Panc1 (cell line): ENCODE measurements around the gene ECHS1. TPM values are rescaled to one million over a fixed set of nuclear protein-coding genes. Genes with fewer than 3 reads are reported as not detected.

Source experiments
- ATAC-seq: fragments of 200-7000 bp; cut with Tn5 transposase; 2 replicates; pipeline ENCODE4 v1.9.1; 2020; ENCODE audit warnings: mild to moderate bottlenecking, moderate library complexity
- BruUV-seq: library from RNA; stranded (reverse); fragments of 400-500 nt; replicated peaks from 2 replicates; lab custom pipeline; 2021; lab: Mats Ljungman, UMichigan
- CTCF ChIA-PET: fragments of 300-600 bp; sonication (Branson Sonifier 250); formaldehyde crosslinking; loops from one replicate; lab custom pipeline; 2022; ENCODE audit warnings: antibody characterized with exemption; lab: Charles Lee
- POLR2A ChIA-PET: fragments of 300-600 bp; sonication (Branson Sonifier 250); formaldehyde crosslinking; loops from one replicate; lab custom pipeline; 2022; ENCODE audit warnings: antibody characterized with exemption; lab: Charles Lee
- DNase-seq: peaks from one replicate; pipeline ENCODE4 v3.0.0-alpha.2; 2010; ENCODE audit warnings: low read depth, low spot score
- H3K27ac ChIP-seq: 2 replicates; pipeline ENCODE4 v1.5.1; 2011; ENCODE audit warnings: mild to moderate bottlenecking, low read length, inconsistent platforms
- H3K27me3 ChIP-seq: fragments of 200-500 bp; sonication (Bioruptor generic); 2 replicates; pipeline ENCODE4 v1.6.0; 2014; ENCODE audit warnings: low read length, inconsistent platforms; ENCODE audit not compliant: control insufficient read depth, insufficient read depth
- H3K36me3 ChIP-seq: fragments of 200-500 bp; sonication (Bioruptor generic); 2 replicates; pipeline ENCODE4 v1.5.1; 2014; ENCODE audit warnings: inconsistent platforms, mild to moderate bottlenecking, low read length, moderate library complexity; ENCODE audit not compliant: control insufficient read depth, insufficient read depth
- H3K4me1 ChIP-seq: 2 replicates; pipeline ENCODE4 v1.5.1; 2011; ENCODE audit warnings: inconsistent platforms, mild to moderate bottlenecking, low read length, moderate library complexity; ENCODE audit not compliant: control insufficient read depth, insufficient read depth
- H3K4me3 ChIP-seq, 2 experiments: 2 replicates each; pipeline ENCODE4 v1.5.1; 2011 to 2012; ENCODE audit warnings: low read depth in 2 of 2, low read length in 2 of 2, mild to moderate bottlenecking in 2 of 2, inconsistent platforms in 1 of 2, moderate library complexity in 1 of 2
- H3K9me3 ChIP-seq: fragments of 200-500 bp; sonication (Bioruptor generic); 2 replicates; pipeline ENCODE4 v1.5.1; 2014; ENCODE audit warnings: low read depth, mild to moderate bottlenecking, inconsistent platforms, low read length, moderate library complexity; ENCODE audit not compliant: control insufficient read depth, insufficient read depth
- CTCF ChIP-seq: fragments of 450-650 bp; IDR thresholded peaks from 2 replicates; pipeline ENCODE4 v1.5.1; 2017; ENCODE audit warnings: mild to moderate bottlenecking
- POLR2AphosphoS5 ChIP-seq: IDR thresholded peaks from 2 replicates; pipeline ENCODE4 v1.6.1; 2012; ENCODE audit warnings: mild to moderate bottlenecking, low read depth, low read length, moderate library complexity
- REST ChIP-seq, 2 experiments: IDR thresholded peaks; 2 replicates each; pipeline ENCODE4 v1.6.1; 2011 to 2012; ENCODE audit warnings: low read depth in 2 of 2, control low read depth in 1 of 2, low read length in 1 of 2, mild to moderate bottlenecking in 1 of 2, moderate library complexity in 1 of 2; ENCODE audit not compliant: insufficient read depth in 1 of 2
- SIN3A ChIP-seq: IDR thresholded peaks from 2 replicates; pipeline ENCODE4 v1.6.1; 2012; ENCODE audit warnings: low read depth, mild to moderate bottlenecking, low read length, moderate library complexity, borderline replicate concordance; ENCODE audit not compliant: insufficient read depth
- TCF7L2 ChIP-seq: IDR thresholded peaks from 2 replicates; pipeline ENCODE4 v1.6.1; 2011; ENCODE audit warnings: mild to moderate bottlenecking, low read depth, low read length, inconsistent platforms
- in situ Hi-C: cut with HindIII; loops from 2 replicates; pipeline ENCODE4 v1.10.0; 2016; ENCODE audit warnings: low sequenced_read_pairs, low pct_unique_long_range_greater_than_20kb
- intact Hi-C: fragments of 100-400 bp; cut with micrococcal nuclease; formaldehyde crosslinking; loops from one replicate; pipeline ENCODE4 v1.10.0; 2022; ENCODE audit not compliant: unreplicated experiment
- total RNA-seq: library from RNA; stranded (reverse); gene quantifications from one replicate; pipeline ENCODE4 v1.2.1, GENCODE V29; 2021; ENCODE audit not compliant: unreplicated experiment

ECHS1 gene
- total RNA-seq, 1 experiment from 2014 or later: 165 TPM

DNA sequence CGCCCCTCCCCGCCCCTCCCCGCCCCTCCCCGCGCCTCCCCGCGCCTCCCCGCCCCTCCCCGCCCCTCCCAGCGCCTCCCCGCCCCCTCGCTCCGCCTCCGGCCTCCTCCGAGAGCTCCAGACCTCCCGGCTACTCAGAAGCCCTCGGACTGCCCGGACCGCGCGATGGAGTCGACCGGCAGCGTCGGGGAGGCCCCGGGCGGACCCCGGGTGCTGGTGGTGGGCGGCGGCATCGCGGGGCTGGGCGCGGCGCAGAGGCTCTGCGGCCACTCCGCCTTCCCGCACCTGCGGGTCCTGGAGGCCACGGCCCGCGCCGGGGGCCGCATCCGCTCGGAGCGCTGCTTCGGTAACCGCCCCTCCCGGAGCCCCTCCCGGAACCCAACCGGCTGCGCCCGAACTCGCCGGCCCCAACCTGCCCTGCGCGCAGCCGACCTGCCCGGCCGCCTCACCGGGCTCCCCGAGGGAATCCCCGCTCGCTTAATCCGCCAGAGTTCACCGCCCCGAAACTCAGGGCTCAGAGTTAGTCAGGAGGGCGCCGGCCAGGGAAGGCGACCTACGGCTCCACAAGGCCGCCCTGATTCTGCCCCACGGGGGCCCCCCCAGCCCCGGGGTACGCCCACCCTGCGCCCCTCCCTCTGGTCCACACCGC, 6.1 kb upstream of the ECHS1 start, which contains the start of gene PAOX:
PAOX (plus strand) TSS at position 111 of the 649 bp plus-strand sequence; CDS start at position 166, 55 bp downstream.
- intact Hi-C loops: no loop called here
- peak within 1 kb of the TSS; percentile 77 to 78 for H3K4me3 ChIP-seq
- in situ Hi-C loops: no loop called here
- 0 out of 2 replicates have a peak, but pooled peaks cover 3% of the 10 kb centered on the region for H3K4me1 ChIP-seq
- no TSS peak for BruUV-seq
- ChIA-PET POLR2A (no interaction called here), CTCF (no interaction called here)
- H3K36me3 ChIP-seq: no peaks in the 10 kb centered on the region
- no peak for TF ChIP-seq CTCF
- no peak for TF ChIP-seq REST (IDR thresholded peaks at IDR 0.05; ENCODE audit: insufficient read depth in 1 of 2, low read depth in 2 of 2, low read length in 1 of 2)
- no peak for TF ChIP-seq TCF7L2
- TF ChIP-seq SIN3A: no peak
- 0 out of 2 replicates have a peak, but pooled peaks have one; percentile 37 for TF ChIP-seq POLR2AphosphoS5
- ATAC-seq (peak; percentile 75), DNase-seq (no peak)
- peak within 1 kb of the TSS; percentile 69 for H3K27ac ChIP-seq
- no peaks in the 10 kb centered on the region for H3K9me3 ChIP-seq
- no peaks in the 10 kb centered on the region for H3K27me3 ChIP-seq

DNA sequence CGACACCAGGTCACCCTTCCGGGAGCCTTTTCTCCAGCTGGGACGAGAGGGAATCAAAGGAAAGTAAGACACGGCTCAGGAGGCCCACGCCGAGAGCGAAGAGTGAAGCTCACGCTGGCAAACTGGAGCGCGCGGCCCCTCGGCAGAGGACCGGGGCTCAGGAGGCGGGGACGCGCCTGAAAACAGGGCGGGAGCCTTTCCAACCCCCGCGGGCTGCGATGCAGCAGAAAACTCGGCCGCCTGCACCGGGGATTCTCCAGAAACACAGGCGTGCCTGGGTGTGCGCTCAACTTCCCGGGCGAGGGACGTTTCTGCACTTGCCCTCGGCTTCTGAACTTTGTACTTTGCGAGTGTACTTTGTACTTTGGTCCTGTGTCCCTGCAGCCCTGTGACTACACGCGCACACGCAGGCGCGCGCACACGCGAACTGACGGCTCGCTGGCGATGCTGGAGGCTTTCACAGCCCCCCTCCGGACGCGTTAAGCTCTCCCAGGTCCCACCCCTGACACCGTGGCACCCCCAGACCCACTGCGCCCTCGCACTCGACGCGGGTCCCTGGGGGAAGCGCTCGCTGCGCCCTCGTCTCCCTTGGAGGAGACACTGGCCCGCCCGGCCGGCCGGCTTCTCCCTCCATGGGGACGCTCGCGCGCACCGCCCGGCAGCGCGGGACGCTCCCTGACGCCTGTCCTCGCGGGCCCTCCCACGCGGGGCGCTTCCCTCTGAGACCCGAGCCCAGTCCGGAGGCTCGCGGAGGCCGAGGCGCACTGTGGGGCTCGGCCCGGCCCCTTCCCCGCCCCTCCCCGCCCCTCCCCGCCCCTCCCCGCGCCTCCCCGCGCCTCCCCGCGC, 5.3 kb upstream of the ECHS1 start:
- peak; percentile 56; the same call in 1 of the 2 replicates for TF ChIP-seq SIN3A
- TF ChIP-seq TCF7L2: no peak
- Histone ChIP-seq H3K27ac (peak overlapping the region; percentile 17; the same call in 1 of the 2 replicates), H3K27me3 (no peaks in the 10 kb centered on the region), H3K4me3 (peak overlapping the region; percentile 77 to 78), H3K9me3 (no peaks in the 10 kb centered on the region), H3K4me1 (peaks cover 8% of the 10 kb centered on the region), H3K36me3 (no peaks in the 10 kb centered on the region)
- POLR2A ChIA-PET: no interaction called here
- in situ Hi-C loops: no loop called here
- peak; percentile 70 for ATAC-seq
- intact Hi-C loops: no loop called here
- CTCF ChIA-PET: no interaction called here
- no TSS peak for BruUV-seq
- DNase-seq: no peak
